H1 (cell line): ENCODE results near the gene ROR1. TPM values are rescaled to one million over a fixed set of nuclear protein-coding genes. Genes with fewer than 3 reads are reported as not detected.

Experiments used
- CBX5 ChIP-seq: fragments of 300-800, 300-1000 bp; sonication (generic); IDR thresholded peaks from 2 replicates; pipeline ENCODE4 v1.7.1; 2016; ENCODE audit warnings: antibody characterized with exemption, low read length, low read depth
- CBX8 ChIP-seq: fragments of 300-800, 300-1000 bp; sonication (generic); IDR thresholded peaks from 2 replicates; pipeline ENCODE4 v1.7.1; 2016; ENCODE audit warnings: low read depth, low read length, borderline replicate concordance
- CHD7 ChIP-seq: fragments of 300-600 bp; sonication (generic); IDR thresholded peaks from 2 replicates; pipeline ENCODE4 v1.7.1; 2012; ENCODE audit warnings: low read length, moderate library complexity, mild to moderate bottlenecking, inconsistent platforms; ENCODE audit not compliant: insufficient replicate concordance
- GTF2F1 ChIP-seq: IDR thresholded peaks from 2 replicates; pipeline ENCODE4 v1.6.1; 2012; ENCODE audit warnings: low read depth, low read length, improper control_type of control experiment, borderline replicate concordance
- HDAC2 ChIP-seq, 2 experiments: fragments of 300-600 bp in 1 of 2; sonication (generic) in 1 of 2; IDR thresholded peaks; 2 replicates each; pipeline ENCODE4 v1.6.1; 2011 to 2012; ENCODE audit warnings: low read depth in 2 of 2, low read length in 2 of 2, mild to moderate bottlenecking in 2 of 2, moderate library complexity in 2 of 2, borderline replicate concordance in 1 of 2, inconsistent platforms in 1 of 2
- NRF1 ChIP-seq: IDR thresholded peaks from 2 replicates; pipeline ENCODE4 v1.6.1; 2011; ENCODE audit warnings: mild to moderate bottlenecking, low read depth, low read length, improper control_type of control experiment
- RFX5 ChIP-seq: IDR thresholded peaks from 2 replicates; pipeline ENCODE4 v1.6.1; 2011; ENCODE audit warnings: low read depth, low read length, improper control_type of control experiment, borderline replicate concordance
- SAP30 ChIP-seq: fragments of 300-600 bp; sonication (generic); IDR thresholded peaks from 2 replicates; pipeline ENCODE4 v1.7.1; 2012; ENCODE audit warnings: low read length, moderate library complexity, mild to moderate bottlenecking, inconsistent platforms; ENCODE audit not compliant: insufficient read depth, insufficient replicate concordance
- SIRT6 ChIP-seq: IDR thresholded peaks from one replicate; pipeline ENCODE4 v1.7.1; 2012; ENCODE audit warnings: low read length, inconsistent platforms
- SRF ChIP-seq: IDR thresholded peaks from 2 replicates; pipeline ENCODE4 v1.6.1; 2011; ENCODE audit warnings: mild to moderate bottlenecking, low read depth, low read length, moderate library complexity
- YY1 ChIP-seq: IDR thresholded peaks from 2 replicates; pipeline ENCODE4 v1.6.1; 2011; ENCODE audit warnings: low read depth, mild to moderate bottlenecking, low read length
- ZNF274 ChIP-seq: IDR thresholded peaks from 2 replicates; pipeline ENCODE4 v1.7.0; 2012; ENCODE audit warnings: low read length, borderline replicate concordance; ENCODE audit errors: extremely low read depth
- polyA plus RNA-seq, 7 experiments: library from polyadenylated mRNA; depleted of rRNA in 3 of 7; stranded (reverse) in 5 of 7; unstranded in 2 of 7; fragments of >200 nt in 5 of 7; fragments of 200-250 nt in 2 of 7; gene quantifications; 1 replicate in 5 of 7; 2 replicates in 1 of 7; 4 replicates in 1 of 7; pipeline versions ENCODE4 v1.2.1 to v1.2.3, GENCODE V29; 2011 to 2013; ENCODE audit warnings: missing spikeins in 2 of 7, mixed read lengths in 2 of 7
- total RNA-seq: library from RNA; stranded (reverse); fragmentation: NEBNext Ultra II Directional; extraction: Animal tissue kit (Norgen Biotek cat#: 25700); gene quantifications from 2 replicates; pipeline ENCODE4 v1.2.1, GENCODE V29; 2021

The ROR1 gene
- total and polyA plus RNA-seq, 2 of the 8 experiments (the other 6 are each of a cell fraction or from before 2014, with no cell fraction given) = 33.6 to 73.6 TPM

GRCh38 chr1:64095832-64096231, 322.0 kb downstream of the ROR1 start (continued):
- TF ChIP-seq CHD7 (no peak), HDAC2 (IDR thresholded peaks at IDR 0.05; ENCODE audit: borderline replicate concordance in 1 of 2, low read depth in 2 of 2, low read length in 2 of 2) (no peak), CBX8 (no peak), CBX5 (no peak), SAP30 (no peak), GTF2F1 (no peak), NRF1 (no peak), SRF (no peak), YY1 (no peak), SIRT6 (no peak), ZNF274 (no peak), RFX5 (no peak)
